GM18867 (cell line): Measurements from ENCODE around the gene EFCAB14.
"Not testable (repeated sequence)": the region's sequence is repeated elsewhere in the genome, so short reads cannot be mapped to it uniquely, and the experiment has no call there.

ENCODE experiments used
- ATAC-seq: cut with Tn5 transposase; IDR thresholded peaks from one replicate; pipeline ENCODE4 v1.9.1; 2021; ENCODE audit warnings: mild to moderate bottlenecking, moderate library complexity; ENCODE audit not compliant: unreplicated experiment

EFCAB14 gene

DNA sequence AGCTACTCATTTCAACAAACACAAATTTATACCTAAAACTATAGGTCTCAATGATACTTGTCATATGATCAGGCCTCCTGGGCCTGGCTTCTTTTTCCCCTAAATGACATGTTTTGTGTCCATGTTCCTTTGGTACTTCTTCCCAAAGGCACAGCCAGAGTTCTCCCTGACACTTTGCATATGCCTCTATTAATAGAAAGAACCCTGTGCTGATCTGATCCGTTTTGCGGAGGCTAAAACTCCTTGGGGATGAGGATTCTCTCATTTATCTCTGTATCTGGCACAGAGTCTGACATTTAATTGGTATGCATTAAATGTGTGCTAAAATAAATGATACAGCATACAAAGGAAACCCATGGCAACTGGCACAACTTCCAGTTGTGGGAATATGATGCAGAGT lies 62.3 kb downstream of the EFCAB14 start:
- no peak for ATAC-seq

DNA sequence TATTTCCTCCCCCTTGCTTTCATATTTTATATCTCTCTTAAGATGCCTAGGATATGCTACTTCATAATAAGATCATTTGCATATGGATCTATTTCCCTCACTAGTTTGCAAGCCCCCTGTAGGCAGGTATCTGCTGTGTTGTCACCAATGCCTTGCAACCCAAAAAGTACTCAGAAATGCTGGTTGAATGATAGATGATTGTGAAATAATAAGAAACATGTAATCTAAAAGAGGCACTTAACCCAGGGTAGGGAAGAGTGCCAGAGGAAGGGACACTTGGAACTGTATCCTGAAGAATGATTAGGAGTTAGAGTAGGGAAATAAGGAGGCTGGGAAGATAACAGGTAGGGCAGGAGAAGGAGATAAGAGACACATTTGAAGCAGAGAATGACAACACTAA lies 63.1 kb downstream of the EFCAB14 start:
- no peak for ATAC-seq

DNA sequence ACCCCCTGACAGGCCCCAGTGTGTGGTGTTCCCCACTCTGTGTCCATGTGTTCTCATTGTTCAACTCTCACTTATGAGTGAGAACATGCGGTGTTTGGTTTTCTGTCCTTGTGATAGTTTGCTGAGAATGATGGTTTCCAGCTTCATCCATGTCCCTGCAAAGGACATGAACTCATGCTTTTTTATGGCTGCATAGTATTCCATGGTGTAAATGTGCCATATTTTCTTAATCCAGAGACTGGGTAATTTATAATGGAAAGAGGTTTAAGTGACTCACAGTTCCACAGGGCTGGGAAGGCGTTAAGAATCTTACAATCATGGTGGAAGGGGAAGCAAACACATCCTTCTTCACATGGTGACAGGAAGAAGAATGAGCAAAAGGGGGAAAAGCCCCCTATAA lies 64.2 kb downstream of the EFCAB14 start:
- ATAC-seq, result not testable (repeated sequence)

DNA sequence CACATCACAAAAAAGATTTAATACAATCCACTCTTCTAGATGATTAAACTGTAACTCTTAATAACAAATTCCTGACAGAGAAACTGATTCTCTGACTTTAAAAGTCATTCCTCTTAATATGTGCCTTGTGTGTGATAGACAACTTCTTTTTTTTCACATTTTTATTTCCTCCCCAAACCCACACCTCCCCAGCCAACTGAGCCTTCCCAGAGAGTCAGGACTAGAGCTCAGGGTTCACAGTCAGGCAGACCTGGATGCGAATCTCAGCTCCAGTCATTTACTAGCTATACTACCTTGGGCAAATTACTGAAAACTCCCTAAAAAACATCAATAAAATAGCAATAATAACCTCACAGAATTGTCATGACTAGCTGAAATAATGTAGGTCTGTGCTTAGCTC lies 64.9 kb downstream of the EFCAB14 start:
- no peak for ATAC-seq

DNA sequence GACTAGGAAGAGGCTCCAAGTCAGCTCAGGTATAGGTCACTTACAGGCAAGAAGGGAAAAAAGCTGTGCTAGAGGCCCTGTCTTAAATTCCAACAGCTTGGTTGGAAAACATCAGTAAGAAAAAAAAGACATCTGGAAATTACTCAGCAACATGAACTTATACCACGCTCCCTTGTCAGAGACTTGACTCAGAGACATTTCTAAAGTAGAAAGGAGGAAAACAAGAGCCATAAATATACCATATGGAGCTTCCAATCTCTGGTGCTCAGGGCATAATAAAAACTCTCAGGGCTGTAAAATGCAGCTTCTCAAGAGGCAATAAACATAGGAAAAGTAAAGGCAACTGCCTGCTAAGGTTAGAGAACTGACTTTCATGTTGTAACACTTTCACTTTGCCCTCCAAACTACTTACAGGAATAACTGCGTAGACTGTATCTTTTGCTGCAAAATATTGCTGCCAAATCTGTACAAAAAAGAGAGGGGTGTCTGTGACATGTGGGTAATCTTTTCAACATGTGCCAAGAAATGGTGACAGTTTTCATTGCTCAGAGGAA lies 65.4 kb downstream of the EFCAB14 start:
- ATAC-seq, result no peak

DNA sequence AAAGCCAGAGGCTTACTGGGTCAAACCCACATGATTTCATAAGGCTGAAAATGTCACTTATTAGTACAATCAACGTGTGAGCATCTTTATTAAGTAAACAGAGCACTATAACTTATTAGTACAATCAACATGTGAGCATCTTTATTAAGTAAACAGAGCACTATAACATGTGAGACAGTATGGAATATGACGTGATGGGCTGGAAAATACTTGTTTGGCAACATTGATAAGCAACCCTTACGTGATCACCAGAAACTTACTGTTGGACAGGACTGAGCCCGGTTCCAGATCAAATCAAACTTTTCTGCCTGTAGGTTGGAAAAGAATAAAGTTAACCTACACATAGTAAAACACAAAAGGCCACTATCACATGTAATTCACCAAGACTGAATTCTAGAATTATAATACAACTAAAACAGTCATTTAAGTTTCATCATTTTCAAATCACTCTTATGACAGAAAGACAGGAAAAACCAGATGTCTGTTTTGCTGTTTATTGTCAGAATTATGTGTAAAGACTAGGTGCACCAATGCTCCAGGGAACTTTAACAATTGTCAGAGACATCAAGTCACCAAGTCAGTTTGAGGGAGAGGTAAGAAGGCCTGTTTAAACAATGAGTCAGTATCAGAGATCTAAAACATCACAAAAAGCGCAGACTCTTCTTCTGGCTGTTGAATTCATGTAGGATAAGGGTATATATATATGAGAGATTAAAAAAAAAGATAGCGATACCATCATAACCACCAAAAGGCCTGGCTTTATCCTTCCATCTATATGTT lies 66.4 kb downstream of the EFCAB14 start:
- ATAC-seq, result no peak

DNA sequence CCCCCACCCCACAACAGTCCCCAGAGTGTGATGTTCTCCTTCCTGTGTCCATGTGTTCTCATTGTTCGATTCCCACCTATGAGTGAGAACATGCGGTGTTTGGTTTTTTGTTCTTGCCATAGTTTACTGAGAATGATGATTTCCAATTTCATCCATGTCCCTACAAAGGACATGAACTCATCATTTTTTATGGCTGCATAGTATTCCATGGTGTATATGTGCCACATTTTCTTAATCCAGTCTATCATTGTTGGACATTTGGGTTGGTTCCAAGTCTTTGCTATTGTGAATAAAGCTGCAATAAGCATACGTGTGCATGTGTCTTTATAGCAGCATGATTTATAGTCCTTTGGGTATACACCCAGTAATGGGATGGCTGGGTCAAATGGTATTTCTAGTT lies 67.8 kb downstream of the EFCAB14 start:
- not testable (repeated sequence) for ATAC-seq

DNA sequence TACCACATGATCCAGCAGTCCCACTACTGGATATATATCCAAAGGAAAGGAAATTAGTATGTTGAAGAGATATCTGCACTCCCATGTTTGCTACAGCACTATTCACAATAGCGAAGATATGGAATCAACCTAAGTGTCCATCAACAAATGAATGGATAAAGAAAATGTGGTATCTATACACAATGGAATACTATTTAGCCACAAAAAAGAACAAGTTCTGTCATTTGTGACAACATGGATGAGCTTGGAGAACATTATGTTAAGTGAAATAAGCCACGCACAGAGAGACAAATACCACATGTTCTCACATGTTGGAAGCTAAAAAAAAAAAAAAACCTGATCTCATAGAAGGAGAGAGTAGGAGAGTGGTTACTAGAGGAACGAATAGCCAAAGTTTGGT lies 68.4 kb downstream of the EFCAB14 start:
- no peak for ATAC-seq

DNA sequence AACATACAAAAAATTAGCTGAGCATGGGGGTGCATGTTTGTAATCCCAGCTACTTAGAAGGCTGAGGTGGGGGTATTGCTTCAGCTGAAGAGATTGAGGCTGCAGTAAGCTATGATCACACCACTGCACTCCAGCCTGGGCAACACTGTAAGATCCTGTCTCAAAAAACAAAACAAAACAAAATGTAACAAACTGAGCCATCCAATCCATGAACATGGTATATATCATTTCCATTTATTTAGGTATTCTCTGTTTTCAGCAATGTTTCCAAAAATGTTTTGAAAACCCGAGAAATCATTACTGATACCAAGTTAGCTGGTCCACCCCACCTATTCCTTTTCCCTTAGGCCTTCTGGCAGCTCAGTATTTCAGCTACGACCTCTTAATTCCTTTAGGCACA lies 69.2 kb downstream of the EFCAB14 start:
- no peak for ATAC-seq

DNA sequence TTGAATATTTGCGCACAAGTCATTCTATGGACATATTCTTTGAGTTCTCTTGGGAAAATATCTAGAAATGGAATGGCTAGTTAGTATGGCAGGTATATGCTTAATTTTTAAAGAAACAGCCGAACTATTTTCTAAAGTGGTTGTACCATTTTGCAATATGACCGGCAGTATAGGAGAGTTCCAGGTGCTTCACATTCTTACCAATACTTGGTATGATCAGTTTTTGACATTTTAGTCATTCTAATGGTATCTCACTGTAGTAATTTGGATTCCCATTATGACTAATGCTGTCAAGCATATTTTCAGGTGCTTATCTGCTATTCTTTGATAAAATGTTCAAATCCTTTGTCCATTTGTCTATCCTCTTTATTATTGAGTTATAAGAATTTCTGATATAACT lies 71.3 kb downstream of the EFCAB14 start:
- ATAC-seq, result no peak

DNA sequence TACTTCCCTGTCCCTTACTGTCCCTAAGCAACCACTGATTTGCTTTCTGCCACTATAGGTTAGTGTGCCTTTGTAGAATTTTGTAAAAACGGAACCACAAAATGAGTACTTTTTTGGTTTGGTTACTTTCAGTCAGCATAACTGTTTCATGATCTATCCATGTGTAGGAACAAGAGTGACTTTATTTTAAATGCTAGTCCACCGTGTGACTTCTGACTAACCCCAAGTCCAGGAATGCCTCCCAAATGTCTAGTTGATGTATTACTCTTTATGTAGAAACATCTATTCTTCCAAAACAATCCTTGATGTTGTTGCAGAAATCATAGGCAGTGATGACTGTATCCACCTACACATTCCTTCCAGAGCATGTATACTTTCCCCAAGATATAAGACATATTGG lies 72.1 kb downstream of the EFCAB14 start:
- ATAC-seq, result no peak

DNA sequence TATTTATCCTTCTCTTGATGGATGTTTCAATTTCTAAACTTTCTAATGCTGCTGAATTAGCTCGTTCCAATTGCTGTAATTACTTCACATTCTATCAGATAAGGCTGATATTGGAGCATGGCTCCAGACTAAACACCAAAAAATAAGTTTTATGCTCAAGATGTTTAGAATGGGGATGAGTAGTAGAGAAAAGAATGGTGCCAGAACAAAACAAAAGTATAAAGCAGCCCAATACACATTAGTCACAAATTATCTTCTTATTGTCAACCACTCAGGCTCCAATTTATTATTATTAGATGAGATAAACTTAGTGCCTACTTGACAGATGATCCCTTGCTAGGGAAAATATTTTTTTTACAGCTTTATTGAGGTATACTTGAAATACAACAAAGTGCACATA lies 72.6 kb downstream of the EFCAB14 start:
- no peak for ATAC-seq

DNA sequence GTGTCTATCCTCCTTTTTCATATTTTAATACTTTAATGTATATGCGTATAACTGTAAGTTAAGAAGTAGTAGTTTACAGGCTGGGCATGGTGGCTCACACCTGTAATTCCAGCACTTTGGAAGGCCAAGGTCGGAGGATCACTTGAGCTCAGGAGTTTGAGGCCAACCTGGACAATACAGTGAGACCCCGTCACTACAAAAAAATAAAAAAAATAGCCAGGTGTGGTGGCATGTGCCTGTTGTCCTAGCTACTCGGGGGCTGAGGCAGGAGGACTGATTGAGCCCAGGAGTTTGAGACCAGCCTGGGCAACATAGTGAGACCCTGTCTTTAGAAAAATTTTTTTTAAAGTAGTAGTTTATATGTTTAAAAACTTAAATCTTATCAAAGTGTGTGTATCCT lies 73.1 kb downstream of the EFCAB14 start:
- no peak for ATAC-seq

DNA sequence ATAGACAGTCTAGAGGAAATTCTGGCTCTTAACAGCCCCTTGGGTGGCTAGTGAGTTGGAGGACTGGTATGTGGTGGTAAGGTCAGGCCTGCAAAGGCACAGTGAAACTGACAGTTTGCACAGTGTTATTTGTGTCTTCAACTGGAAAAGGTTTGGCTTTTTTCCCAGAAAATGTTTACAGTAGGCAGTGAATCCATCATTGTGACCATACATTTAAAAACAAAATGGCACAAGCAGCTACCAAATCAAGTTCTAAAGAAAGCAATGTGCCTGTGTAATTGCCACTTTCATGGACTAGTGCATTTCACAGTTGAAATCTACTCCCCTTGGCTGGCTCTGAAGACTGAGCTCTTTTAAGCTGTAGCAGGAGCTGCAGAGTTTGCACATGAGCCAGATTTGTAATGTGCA lies 75.5 kb downstream of the EFCAB14 start:
- ATAC-seq, result no peak

DNA sequence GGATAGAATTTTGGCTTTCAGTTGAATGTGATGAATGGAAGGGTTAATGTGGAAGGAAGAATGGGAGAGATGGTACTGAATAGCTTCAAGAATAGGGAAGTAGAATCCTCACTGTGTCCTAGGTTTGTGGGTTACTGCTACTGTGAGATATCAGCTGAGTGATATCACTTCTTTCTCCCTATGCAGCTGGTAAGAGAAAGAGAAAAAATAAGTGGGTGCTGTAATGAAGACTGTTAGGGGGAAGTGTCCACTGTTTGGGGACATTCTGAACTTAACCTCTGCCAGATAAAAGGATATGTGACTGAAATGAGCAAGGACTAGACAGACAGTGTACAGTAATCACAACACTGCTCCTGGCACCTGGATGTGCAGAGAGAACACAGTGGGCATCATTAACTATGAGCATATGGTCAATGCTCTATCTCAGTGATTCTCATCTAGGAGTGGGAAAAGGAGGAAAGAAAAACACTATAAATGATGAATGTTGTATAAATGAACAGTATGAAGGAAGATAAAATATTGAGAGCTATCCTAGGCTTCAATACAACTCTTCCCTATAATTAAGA lies 76.7 kb downstream of the EFCAB14 start:
- ATAC-seq, result no peak

DNA sequence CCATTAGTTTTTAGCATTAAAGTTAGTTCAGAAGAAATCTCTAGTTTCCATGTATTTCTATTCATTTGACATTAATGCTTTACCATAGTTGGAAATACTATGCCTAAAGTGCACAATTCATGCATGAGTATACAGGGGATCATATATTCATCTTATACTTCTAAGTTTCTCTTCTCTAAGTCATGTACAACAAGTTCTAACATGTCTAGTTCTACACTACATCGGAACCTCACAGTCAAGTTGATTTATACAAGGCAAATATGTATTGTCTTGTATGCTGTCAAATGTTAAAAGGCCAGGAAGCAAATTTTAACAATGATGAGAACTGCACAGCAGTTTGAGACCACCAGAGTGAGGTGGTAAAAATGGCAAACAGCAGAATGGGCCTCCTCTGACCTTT lies 79.4 kb downstream of the EFCAB14 start:
- no peak for ATAC-seq

DNA sequence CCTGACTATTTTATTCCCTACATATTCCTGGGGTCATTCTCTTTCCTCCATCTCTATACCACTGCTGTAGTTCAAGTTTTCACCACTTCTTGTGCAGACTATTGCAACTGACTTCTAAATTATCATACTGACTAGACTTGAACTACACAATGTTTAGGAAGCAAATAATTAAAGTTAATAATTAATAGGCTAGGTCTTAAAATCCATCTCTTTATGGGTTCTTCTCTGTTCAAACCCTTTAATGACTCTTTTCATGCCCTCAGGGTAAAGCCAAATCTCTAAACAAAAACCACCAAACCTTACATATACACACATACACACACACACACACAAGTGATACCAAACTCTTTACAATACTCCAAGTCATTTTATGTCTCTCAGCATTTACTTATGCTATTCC lies 80.0 kb downstream of the EFCAB14 start:
- ATAC-seq, result no peak

DNA sequence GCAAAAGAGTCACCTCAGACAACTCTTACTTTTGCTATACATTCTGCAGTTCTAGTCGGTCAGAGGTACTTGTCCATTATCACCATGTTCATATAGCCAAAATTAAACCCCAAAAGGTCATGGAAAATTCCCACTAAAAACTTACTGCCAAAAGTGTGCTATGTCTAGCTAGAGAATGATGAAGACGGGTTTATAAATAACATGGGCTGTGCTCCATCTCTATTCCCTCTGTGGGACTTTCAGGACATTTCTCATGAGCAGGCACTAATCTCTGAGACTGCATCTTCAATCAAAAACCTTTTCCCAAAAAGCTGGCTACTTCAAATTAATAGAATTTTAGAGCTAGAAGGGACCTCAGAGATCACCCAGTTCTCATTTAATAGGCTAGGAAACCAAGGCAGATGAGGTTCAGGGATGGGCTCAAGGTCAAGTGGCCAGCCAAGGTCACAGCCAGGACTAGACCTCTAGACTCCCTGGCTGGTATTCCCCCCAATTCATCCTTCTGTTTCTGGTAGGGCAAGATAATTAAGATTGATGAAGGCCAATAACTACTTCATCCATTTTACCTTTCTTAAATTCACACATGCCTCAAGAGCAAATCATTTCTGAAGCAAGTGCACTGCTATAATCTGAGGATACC lies 81.3 kb downstream of the EFCAB14 start:
- no peak for ATAC-seq

DNA sequence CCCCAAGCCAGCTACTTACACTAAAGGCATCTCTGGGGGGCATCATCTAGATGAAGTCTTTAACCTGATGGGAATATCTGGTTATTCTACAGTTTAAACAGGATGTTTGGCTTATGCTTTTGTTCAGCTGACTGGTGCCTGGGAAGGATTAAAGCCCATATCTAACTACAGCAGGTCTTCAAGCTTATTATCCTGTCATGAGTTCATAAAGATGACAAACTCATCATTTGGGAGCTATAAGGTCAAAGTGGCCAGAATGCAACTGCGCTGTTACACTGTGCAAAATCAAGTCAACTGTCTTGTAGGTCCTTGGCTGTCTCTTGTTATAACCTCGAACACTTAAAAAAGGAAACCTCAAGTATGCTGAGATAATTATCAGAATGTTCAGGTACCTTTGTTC lies 83.7 kb downstream of the EFCAB14 start:
- ATAC-seq, result no peak

DNA sequence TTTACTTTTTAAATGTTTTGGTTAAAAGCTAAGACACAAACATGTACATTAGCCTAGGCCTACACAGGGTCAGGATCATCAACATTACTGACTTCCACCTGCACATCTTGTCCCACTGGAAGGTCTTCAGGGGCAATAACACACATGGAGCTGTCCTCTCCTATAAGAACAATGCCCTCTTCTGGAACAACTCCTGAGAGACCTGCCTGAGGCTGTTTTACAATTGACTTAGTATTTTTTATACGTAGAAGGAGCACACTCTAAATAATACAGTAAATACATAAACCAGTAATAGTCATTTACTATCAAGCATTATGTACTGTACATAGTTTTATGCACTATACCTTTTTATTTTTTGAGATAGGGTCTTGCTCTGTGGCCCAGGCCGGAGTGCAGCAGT lies 88.2 kb downstream of the EFCAB14 start:
- ATAC-seq, result no peak
